ENCODE measurements around the gene AMFR.

- TF ChIP-seq CTCF (optimal IDR thresholded peaks at IDR 0.05 in 1 of 3, IDR thresholded peaks at IDR 0.05 in 1 of 3, conservative IDR thresholded peaks at IDR 0.05 in 1 of 3; ENCODE audit: extremely low read depth in 1 of 3, insufficient read depth in 2 of 3, low read length in 3 of 3) (no peak), EZH2 (IDR thresholded peaks at IDR 0.05; ENCODE audit: low read length) (no peak)
Measured at GRCh38 chr16:56364865-56365264, 60.5 kb downstream of the AMFR start.

Data from keratinocyte (primary cell).